HEK293T (cell line): ENCODE measurements around the gene USP36.

Experiments
- ARNT ChIP-seq: fragments of 450-650 bp; IDR thresholded peaks from 2 replicates; pipeline ENCODE4 v1.6.1; 2017; ENCODE audit warnings: mild to moderate bottlenecking
- ELF4 ChIP-seq: fragments of 450-650 bp; IDR thresholded peaks from 2 replicates; pipeline ENCODE4 v1.6.1; 2017; ENCODE audit warnings: antibody characterized with exemption
- FOXA1 ChIP-seq: fragments of 450-650 bp; IDR thresholded peaks from 2 replicates; pipeline ENCODE4 v1.6.1; 2016; ENCODE audit warnings: mild to moderate bottlenecking
- HDGF ChIP-seq: fragments of 450-650 bp; IDR thresholded peaks from 2 replicates; pipeline ENCODE4 v1.6.1; 2017; ENCODE audit warnings: antibody characterized with exemption, borderline replicate concordance
- SP1 ChIP-seq: fragments of 450-650 bp; IDR thresholded peaks from 2 replicates; pipeline ENCODE4 v1.6.1; 2017

- TF ChIP-seq ELF4 (no peak), HDGF (no peak), SP1 (no peak), FOXA1 (no peak), ARNT (no peak)
Observed at GRCh38 chr17:78836420-78837021, 4.1 kb downstream of the USP36 start.
